Keratinocyte (primary cell): ENCODE results near the gene TEX36.

ENCODE experiments used
- EZH2 ChIP-seq: IDR thresholded peaks from one replicate; pipeline ENCODE4 v1.6.1; 2012; ENCODE audit warnings: inconsistent platforms, mild to moderate bottlenecking, low read length, moderate library complexity
- TF ChIP-seq, protein P1 (sequence below), 3 experiments: IDR thresholded peaks in 1 of 3; conservative IDR thresholded peaks in 1 of 3; optimal IDR thresholded peaks in 1 of 3; 2 replicates in 2 of 3; 3 replicates in 1 of 3; pipeline versions ENCODE3 to v1.5.1; 2011; ENCODE audit warnings: low read length in 3 of 3, mild to moderate bottlenecking in 3 of 3, moderate library complexity in 2 of 3, control low read depth in 1 of 3, inconsistent platforms in 1 of 3; ENCODE audit not compliant: insufficient read depth in 2 of 3; ENCODE audit errors: extremely low read depth in 1 of 3

GRCh38 chr10:125694883-125695282 is 11.9 kb upstream of the TEX36 start:
- TF ChIP-seq, protein P1, sequence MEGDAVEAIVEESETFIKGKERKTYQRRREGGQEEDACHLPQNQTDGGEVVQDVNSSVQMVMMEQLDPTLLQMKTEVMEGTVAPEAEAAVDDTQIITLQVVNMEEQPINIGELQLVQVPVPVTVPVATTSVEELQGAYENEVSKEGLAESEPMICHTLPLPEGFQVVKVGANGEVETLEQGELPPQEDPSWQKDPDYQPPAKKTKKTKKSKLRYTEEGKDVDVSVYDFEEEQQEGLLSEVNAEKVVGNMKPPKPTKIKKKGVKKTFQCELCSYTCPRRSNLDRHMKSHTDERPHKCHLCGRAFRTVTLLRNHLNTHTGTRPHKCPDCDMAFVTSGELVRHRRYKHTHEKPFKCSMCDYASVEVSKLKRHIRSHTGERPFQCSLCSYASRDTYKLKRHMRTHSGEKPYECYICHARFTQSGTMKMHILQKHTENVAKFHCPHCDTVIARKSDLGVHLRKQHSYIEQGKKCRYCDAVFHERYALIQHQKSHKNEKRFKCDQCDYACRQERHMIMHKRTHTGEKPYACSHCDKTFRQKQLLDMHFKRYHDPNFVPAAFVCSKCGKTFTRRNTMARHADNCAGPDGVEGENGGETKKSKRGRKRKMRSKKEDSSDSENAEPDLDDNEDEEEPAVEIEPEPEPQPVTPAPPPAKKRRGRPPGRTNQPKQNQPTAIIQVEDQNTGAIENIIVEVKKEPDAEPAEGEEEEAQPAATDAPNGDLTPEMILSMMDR (optimal IDR thresholded peaks at IDR 0.05 in 1 of 3, IDR thresholded peaks at IDR 0.05 in 1 of 3, conservative IDR thresholded peaks at IDR 0.05 in 1 of 3; ENCODE audit: extremely low read depth in 1 of 3, insufficient read depth in 2 of 3, low read length in 3 of 3): no peak
- no peak for TF ChIP-seq EZH2
